ENCODE measurements around the gene MAST4.

The MAST4 gene

DNA sequence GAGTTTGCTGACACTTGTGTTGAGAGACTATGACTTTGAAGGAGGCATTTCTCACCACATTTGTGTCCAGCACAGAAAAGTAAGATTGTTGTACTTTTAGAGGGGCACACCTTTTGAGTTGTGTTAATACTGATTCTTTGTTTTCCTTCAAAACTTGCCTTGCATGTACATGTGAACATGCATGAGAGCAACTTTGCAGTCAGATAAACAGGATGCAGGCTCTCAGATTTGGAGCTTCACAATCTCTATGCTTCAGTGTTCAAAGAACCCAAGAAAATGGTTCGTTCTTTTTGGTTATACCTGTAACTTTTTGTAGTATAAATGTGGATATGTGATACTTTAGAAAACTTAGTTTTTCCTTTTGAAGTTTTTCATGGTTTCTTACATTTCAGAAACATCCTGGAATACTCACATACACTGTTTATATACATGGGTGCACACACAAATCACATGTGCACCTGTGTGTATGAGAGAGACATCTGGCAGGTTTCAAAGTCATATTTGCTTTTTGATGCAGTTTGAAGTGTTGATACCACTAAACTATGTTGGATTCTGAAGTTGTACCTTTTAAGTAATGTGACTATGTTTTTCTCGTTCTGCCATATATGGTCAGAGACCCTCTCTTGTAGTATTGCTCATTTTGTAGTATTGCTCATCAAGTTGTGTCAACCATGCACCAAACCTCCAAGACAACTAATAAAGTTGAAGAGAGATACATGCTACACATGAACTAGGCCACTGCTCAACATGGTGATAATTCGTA lies 409.7 kb downstream of the MAST4 start:
- peak overlapping the region; percentile 43 for H3K4me3 ChIP-seq (ENCODE audit: severe bottlenecking)
- peak overlapping the region; percentile 99 for H3K27ac ChIP-seq (ENCODE audit: poor library complexity, severe bottlenecking)
- peaks cover 48% of the 10 kb centered on the region for H3K4me1 ChIP-seq (ENCODE audit: insufficient read depth, poor library complexity, severe bottlenecking)
- TF ChIP-seq, protein P1, sequence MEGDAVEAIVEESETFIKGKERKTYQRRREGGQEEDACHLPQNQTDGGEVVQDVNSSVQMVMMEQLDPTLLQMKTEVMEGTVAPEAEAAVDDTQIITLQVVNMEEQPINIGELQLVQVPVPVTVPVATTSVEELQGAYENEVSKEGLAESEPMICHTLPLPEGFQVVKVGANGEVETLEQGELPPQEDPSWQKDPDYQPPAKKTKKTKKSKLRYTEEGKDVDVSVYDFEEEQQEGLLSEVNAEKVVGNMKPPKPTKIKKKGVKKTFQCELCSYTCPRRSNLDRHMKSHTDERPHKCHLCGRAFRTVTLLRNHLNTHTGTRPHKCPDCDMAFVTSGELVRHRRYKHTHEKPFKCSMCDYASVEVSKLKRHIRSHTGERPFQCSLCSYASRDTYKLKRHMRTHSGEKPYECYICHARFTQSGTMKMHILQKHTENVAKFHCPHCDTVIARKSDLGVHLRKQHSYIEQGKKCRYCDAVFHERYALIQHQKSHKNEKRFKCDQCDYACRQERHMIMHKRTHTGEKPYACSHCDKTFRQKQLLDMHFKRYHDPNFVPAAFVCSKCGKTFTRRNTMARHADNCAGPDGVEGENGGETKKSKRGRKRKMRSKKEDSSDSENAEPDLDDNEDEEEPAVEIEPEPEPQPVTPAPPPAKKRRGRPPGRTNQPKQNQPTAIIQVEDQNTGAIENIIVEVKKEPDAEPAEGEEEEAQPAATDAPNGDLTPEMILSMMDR (IDR thresholded peaks at IDR 0.05; ENCODE audit: poor library complexity, severe bottlenecking), result no peak
- DNase-seq (ENCODE audit: low spot score) (no peak), ATAC-seq (ENCODE audit: low read depth) (no peak)
- no peaks in the 10 kb centered on the region for H3K36me3 ChIP-seq (ENCODE audit: low read depth)
- H3K9me3 ChIP-seq (ENCODE audit: severe bottlenecking), result no peaks in the 10 kb centered on the region
- no peaks in the 10 kb centered on the region for H3K27me3 ChIP-seq (ENCODE audit: insufficient read depth, poor library complexity, severe bottlenecking)

DNA sequence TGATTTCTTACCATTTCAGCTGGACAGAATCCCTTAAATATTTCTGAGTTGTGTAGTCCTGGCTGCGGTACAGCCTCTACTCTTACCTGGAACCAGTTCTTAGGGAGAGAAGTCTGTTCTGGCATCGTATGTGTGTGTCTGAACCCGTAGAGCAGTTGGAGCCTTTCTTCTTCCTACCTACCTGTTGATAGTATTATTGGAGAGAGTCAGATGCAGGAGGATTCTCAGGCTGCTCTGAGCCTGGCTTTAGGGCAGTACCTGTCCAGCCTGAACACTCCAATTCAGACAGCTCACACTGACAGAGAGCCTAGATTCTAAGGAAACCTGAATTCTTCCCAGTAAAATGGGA lies 410.3 kb downstream of the MAST4 start:
- H3K4me1 ChIP-seq (ENCODE audit: insufficient read depth, poor library complexity, severe bottlenecking), result peaks cover 51% of the 10 kb centered on the region

DNA sequence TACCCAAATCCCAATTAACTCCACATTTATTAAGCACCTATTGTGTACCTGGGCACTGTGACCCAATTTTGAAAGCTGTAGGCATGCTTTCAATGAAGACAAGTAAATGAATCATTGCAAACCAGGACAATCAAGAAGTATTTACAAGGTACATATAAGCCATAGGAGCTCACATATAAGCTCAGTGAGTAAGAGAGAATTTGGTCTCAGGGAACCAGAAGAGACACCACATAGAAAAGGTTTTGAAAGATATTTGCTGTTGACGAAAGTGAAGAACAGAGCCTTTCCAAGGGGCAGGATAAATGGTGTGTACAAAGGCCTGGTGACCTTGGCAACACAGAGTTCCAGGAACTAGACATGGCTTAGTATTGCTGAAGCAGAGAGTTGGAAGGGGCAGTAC lies 412.8 kb downstream of the MAST4 start:
- ATAC-seq (ENCODE audit: low read depth) (no peak), DNase-seq (ENCODE audit: low spot score) (no peak)
- no peaks in the 10 kb centered on the region for H3K27me3 ChIP-seq (ENCODE audit: insufficient read depth, poor library complexity, severe bottlenecking)
- H3K4me3 ChIP-seq (ENCODE audit: severe bottlenecking), result no peak overlapping the region
- H3K27ac ChIP-seq (ENCODE audit: poor library complexity, severe bottlenecking), result peak overlapping the region; percentile 99
- peaks cover 3% of the 10 kb centered on the region; the same call in 1 of the 2 replicates for H3K36me3 ChIP-seq (ENCODE audit: low read depth)
- TF ChIP-seq, protein P1 (IDR thresholded peaks at IDR 0.05; ENCODE audit: poor library complexity, severe bottlenecking), result no peak
- H3K9me3 ChIP-seq (ENCODE audit: severe bottlenecking), result no peaks in the 10 kb centered on the region
- peaks cover 72% of the 10 kb centered on the region for H3K4me1 ChIP-seq (ENCODE audit: insufficient read depth, poor library complexity, severe bottlenecking)

More for the DNA sequence above, 410.3 kb downstream of the MAST4 start:
- ATAC-seq (ENCODE audit: low read depth) (no peak), DNase-seq (ENCODE audit: low spot score) (no peak)
- TF ChIP-seq, protein P1 (IDR thresholded peaks at IDR 0.05; ENCODE audit: poor library complexity, severe bottlenecking), result no peak
- peak overlapping the region; percentile 43 for H3K4me3 ChIP-seq (ENCODE audit: severe bottlenecking)
- H3K27ac ChIP-seq (ENCODE audit: poor library complexity, severe bottlenecking), result peak overlapping the region; percentile 99
- no peaks in the 10 kb centered on the region for H3K9me3 ChIP-seq (ENCODE audit: severe bottlenecking)
- no peaks in the 10 kb centered on the region for H3K36me3 ChIP-seq (ENCODE audit: low read depth)
- H3K27me3 ChIP-seq (ENCODE audit: insufficient read depth, poor library complexity, severe bottlenecking), result no peaks in the 10 kb centered on the region

DNA sequence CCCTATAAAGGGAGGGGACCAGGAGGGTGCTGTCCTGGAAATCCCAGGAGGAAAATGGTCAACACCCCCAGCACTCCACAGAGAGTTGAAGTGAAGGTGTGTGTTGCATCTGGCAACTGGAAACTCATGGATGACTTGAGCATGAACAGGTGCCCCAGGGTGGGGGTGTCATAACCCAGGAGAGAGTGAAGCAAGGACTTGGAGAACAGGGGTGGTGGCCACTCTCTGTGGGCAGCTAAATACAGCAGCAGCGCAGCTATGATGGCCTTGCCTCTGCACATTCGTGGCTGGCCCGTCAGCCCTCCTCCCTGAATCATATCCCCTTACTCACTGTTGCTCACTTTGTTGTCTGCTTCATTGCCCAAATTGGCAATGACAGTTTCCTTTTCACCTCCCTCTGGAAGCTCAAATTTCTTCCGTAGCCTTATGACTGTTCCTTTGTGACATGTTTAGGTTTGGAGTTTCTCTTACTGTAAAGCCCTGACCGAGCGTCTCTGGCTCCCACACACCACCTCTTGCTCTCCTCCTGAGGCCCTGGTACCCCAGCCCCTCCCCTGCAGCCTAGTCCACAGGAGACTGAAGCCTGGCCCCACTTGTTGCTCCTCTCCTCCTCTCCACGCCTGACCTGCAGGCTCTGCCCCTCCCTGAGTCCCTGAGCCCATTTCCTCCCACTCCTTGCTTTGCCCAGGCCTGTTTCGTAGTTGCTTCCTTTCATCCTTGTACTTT lies 414.7 kb downstream of the MAST4 start:
- TF ChIP-seq, protein P1 (IDR thresholded peaks at IDR 0.05; ENCODE audit: poor library complexity, severe bottlenecking), result no peak

More for the DNA sequence above, 414.7 kb downstream of the MAST4 start:
- Histone ChIP-seq H3K36me3 (ENCODE audit: low read depth) (peaks cover 3% of the 10 kb centered on the region; the same call in 1 of the 2 replicates), H3K27me3 (ENCODE audit: insufficient read depth, poor library complexity, severe bottlenecking) (no peaks in the 10 kb centered on the region), H3K4me3 (ENCODE audit: severe bottlenecking) (peak overlapping the region; percentile 2), H3K9me3 (ENCODE audit: severe bottlenecking) (no peaks in the 10 kb centered on the region), H3K4me1 (ENCODE audit: insufficient read depth, poor library complexity, severe bottlenecking) (peaks cover 90% of the 10 kb centered on the region), H3K27ac (ENCODE audit: poor library complexity, severe bottlenecking) (peak overlapping the region; percentile 99)
- DNase-seq (ENCODE audit: low spot score) (peak; percentile 94), ATAC-seq (ENCODE audit: low read depth) (peak; percentile 76)

Data from RWPE2 (cell line).